Embryonic facial prominence (tissue), 1 donor: Measurements from ENCODE around the gene B3GALT4.

Experiments used
- DNase-seq: peaks from one replicate; pipeline ENCODE4 v3.0.0-alpha.2; 2016; ENCODE audit errors: extremely low spot score

The B3GALT4 gene

GRCh38 chr6:33315793-33316602 lies 39.1 kb downstream of the B3GALT4 start:
- no peak for DNase-seq

GRCh38 chr6:33316603-33317418 lies 39.9 kb downstream of the B3GALT4 start:
- DNase-seq: no peak

- DNase-seq: no peak
These were observed 40.4 kb downstream of the B3GALT4 start for GRCh38 chr6:33317419-33317668.

- DNase-seq: peak; percentile 95
These were observed 40.9 kb downstream of the B3GALT4 start, which contains the start of gene ZBTB22 for GRCh38 chr6:33317669-33318425. Gene ZBTB22 (minus strand): TSS chr6:33317744. CDS start chr6:33316916, 828 bp downstream.

DNA sequence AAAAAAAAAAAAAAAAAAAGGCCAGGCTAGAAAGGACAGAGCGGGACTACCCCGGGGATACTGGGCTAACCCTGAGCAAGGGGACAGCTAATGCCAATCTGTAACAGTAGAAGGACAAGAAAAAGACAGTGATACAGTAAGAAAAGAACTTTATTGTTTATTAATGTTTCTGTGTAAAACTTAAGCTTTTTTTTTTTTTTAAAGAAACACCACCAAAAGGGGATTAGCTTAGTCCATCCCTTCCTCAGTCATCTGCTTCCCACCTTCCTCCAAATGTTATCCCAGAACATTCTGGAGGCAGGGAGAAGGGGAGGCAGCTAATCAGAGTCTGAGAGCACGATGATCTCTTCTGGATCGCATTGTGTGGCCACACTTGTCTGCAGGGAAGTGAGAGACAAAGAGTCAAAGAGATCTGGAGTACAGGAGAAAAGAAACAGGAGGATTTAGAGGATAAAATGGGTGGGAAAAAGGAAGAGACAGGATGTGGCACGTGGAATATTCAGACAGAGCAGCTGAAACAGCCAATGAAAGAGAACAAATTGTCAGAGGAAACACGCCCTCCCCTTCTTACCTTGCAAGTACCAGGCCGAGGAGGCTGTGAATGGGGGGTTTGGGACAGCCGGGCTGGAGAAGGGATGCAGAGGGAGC lies 41.6 kb downstream of the B3GALT4 start:
- no peak for DNase-seq

DNA sequence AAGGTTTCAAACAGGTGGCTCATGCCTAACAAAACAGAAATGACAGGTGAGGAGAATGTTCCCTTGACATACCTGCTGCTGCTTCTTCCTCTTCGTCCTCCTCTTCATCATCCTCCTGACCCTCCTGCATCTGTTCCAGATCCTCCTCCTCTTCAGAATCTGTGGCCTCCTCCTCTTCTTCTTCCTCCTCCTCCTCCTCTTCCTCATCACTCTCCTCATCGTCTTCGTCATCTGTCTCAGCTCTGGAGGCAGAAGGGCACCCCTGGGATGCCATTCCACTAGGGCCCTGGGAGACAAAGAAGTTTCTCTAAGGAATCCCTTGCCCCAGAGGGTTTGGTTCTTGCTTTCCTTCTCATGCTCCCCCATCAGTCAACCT lies 43.0 kb downstream of the B3GALT4 start:
- DNase-seq: no peak

DNA sequence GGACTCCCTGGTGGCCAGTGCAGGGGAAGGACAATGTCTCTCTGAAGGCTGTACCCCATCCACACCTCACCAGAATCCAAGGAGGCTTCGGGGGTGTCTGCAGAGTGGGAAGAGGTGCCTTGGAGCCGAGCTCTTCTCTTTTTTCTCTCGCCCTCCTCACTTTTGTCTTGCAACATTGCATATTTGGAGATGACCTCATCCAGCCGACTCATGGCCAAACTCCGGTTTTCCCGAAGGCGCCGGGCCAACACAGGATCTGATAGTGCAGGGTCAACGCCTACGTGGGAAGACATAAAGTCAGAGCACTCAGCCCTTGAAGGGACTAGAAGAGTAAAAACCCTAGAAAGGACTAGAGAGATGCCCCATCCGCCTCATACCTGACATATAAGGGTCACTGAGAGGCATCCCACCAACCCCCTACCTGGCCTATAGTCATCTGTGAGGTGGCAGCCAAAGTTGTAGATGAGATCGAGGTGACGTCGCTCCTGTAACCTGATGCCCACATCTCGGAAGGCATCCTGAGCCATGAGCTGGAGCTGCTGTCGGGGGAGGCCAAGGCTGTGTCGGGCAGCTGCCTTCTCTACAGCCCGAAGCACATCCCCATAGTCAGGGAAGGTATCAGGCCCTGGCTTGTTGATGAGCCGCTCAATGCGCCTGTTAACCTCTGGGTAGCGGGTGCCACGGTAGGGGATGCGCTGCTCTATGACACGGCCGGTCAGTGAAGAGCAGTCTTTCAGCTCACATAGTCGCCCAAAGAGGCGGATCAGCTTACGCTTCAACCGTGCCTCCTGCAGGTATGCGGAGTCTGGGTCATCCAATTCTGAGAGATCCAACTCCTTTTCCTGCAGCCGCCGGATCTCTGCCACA lies 43.6 kb downstream of the B3GALT4 start:
- DNase-seq: no peak

GRCh38 chr6:33321227-33321626 lies 44.3 kb downstream of the B3GALT4 start:
- no peak for DNase-seq

DNA sequence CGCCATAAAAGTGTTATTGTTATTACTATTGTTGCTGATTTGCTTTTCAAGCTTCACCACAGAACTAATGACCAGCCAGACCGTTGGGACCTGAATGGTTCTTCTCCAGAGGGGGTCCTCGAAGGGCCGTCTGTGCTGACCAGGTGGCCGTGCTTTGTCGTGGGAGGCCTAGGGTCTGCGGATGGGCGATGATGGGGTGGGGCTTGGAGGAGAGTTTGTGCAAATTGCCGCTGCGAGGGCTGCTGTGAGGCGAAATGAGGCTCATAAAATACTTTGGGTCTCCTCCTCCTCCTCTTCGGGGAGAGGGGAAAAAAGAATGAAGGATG lies 46.7 kb downstream of the B3GALT4 start:
- no peak for DNase-seq

DNA sequence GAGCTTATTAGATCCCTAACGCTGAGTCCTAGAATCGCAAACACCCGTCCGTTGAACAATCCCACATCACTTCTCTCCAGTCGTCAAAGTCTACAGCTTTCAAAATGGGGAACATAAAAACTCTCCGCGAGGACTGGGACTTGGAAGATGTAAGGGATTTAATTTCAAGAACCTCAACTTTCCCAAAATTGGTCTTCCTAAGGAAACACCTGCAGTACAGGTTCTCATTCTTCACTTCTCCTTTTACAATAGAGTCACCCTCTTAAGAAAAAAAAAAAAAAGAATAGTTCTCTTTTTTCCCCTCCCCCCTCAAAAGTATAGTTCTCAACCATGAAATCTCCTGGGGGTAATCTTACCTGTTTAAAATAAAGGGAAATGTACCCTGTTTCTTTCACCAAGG lies 47.2 kb downstream of the B3GALT4 start:
- no peak for DNase-seq
